NT2/D1 (cell line): Measurements from ENCODE around the gene PLA2G6.

Experiments
- DNase-seq: peaks from one replicate; pipeline ENCODE4 v3.0.0-alpha.2; 2011; ENCODE audit warnings: low read depth, low spot score
- H3K27me3 ChIP-seq: 2 replicates; pipeline ENCODE4 v1.6.0; 2011; ENCODE audit warnings: mild to moderate bottlenecking; ENCODE audit not compliant: insufficient read length, insufficient read depth
- H3K36me3 ChIP-seq: 2 replicates; pipeline ENCODE4 v1.6.1; 2011; ENCODE audit warnings: mild to moderate bottlenecking, low read length, mixed read lengths; ENCODE audit not compliant: insufficient read depth, insufficient read length
- H3K4me1 ChIP-seq: 2 replicates; pipeline ENCODE4 v1.5.1; 2011; ENCODE audit not compliant: insufficient read depth, insufficient read length
- H3K4me3 ChIP-seq: 2 replicates; pipeline ENCODE4 v1.5.1; 2011; ENCODE audit warnings: low read depth; ENCODE audit not compliant: insufficient read length
- H3K9ac ChIP-seq: 2 replicates; pipeline ENCODE4 v1.6.0; 2011; ENCODE audit warnings: low read depth; ENCODE audit not compliant: insufficient read length
- H3K9me3 ChIP-seq: 2 replicates; pipeline ENCODE4 v1.5.1; 2011; ENCODE audit warnings: mild to moderate bottlenecking, low read length; ENCODE audit not compliant: insufficient read depth
- SUZ12 ChIP-seq: IDR thresholded peaks from 2 replicates; pipeline ENCODE4 v1.6.1; 2011; ENCODE audit not compliant: insufficient read length, insufficient read depth; ENCODE audit errors: extremely low read depth
- YY1 ChIP-seq: IDR thresholded peaks from 2 replicates; pipeline ENCODE4 v1.6.1; 2011; ENCODE audit not compliant: insufficient read length, insufficient read depth
- ZNF274 ChIP-seq: IDR thresholded peaks from 2 replicates; pipeline ENCODE4 v1.6.1; 2011; ENCODE audit warnings: mild to moderate bottlenecking, low read depth, low read length

The PLA2G6 gene

DNA sequence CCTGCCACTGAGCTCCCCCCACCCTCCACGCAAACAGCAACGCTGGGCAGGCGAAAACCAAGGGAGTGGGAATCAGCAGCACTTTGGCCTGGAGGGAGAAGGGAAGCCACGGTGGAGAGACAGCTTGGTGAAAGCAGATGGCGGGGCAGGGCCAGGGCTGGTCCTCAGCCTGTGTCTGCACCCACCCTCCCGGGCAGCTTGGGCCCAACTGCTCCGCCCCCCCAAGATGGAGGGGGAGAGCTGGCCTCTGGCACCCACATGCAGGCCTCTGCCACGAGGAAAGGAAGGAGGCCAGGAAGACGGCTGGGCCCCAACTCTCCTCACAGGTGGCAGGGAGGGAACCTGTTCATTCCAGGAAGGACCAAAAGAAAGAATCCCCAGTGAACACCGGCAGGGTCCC, 38.0 kb upstream of the PLA2G6 start:
- peaks cover 46% of the 10 kb centered on the region for H3K36me3 ChIP-seq
- no peaks in the 10 kb centered on the region for H3K27me3 ChIP-seq
- H3K4me3 ChIP-seq = no peak overlapping the region
- H3K4me1 ChIP-seq = peaks cover 24% of the 10 kb centered on the region
- DNase-seq = no peak
- H3K9me3 ChIP-seq = no peaks in the 10 kb centered on the region
- TF ChIP-seq YY1 = no peak
- TF ChIP-seq ZNF274 = no peak
- no peak for TF ChIP-seq SUZ12
- peak overlapping the region; percentile 42 for H3K9ac ChIP-seq

DNA sequence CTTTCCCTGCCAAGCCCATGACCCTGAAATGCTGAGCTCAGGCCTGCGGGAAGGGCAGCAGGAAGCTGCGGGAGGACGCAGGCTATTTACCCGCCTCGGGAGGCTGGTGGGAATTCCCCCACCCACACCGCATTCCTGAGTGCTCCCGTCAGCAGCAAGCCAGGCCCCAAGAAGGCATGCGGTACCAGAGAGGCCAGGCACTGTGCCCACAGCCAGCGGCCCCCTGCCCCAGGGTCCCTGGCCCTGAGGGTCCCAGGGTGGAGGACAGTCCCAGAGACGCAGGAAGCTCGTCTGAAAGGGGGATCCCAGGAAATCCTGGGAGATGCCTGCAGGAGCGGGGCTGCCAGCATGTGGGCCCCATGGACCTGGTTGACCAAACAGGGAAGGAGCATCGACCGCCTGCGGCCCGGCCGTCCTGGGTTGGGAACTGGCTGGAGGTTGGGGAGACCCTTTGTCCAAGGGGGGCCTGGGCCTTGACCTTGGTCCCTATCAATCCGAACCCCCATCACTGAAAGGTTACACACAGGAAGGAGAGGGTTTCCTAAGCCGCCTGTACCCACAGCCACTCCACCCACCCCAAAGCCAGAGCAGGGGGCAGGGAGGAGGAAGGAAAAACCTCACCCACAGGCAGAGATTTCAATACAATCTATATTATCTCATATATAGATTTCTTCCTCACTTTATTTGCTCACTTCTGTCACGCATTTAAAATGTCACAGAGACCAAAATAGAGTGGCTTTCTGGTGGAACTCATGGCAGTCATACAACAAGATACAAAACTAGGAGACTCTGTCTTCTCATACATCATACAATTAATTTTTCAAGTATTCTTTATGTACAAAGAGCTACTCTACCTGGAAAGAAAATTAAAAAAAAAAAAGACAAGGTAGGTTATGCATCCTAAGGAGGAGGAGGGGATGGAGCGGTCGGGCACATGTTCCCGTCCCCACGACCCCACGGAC, 37.3 kb upstream of the PLA2G6 start:
- peaks cover 49% of the 10 kb centered on the region for H3K36me3 ChIP-seq
- H3K27me3 ChIP-seq = no peaks in the 10 kb centered on the region
- peak overlapping the region; percentile 67 for H3K9ac ChIP-seq
- peaks cover 27% of the 10 kb centered on the region for H3K4me1 ChIP-seq
- TF ChIP-seq SUZ12 (no peak), ZNF274 (no peak), YY1 (no peak)
- H3K4me3 ChIP-seq = no peak overlapping the region
- DNase-seq = peak; percentile 57
- H3K9me3 ChIP-seq = no peaks in the 10 kb centered on the region

DNA sequence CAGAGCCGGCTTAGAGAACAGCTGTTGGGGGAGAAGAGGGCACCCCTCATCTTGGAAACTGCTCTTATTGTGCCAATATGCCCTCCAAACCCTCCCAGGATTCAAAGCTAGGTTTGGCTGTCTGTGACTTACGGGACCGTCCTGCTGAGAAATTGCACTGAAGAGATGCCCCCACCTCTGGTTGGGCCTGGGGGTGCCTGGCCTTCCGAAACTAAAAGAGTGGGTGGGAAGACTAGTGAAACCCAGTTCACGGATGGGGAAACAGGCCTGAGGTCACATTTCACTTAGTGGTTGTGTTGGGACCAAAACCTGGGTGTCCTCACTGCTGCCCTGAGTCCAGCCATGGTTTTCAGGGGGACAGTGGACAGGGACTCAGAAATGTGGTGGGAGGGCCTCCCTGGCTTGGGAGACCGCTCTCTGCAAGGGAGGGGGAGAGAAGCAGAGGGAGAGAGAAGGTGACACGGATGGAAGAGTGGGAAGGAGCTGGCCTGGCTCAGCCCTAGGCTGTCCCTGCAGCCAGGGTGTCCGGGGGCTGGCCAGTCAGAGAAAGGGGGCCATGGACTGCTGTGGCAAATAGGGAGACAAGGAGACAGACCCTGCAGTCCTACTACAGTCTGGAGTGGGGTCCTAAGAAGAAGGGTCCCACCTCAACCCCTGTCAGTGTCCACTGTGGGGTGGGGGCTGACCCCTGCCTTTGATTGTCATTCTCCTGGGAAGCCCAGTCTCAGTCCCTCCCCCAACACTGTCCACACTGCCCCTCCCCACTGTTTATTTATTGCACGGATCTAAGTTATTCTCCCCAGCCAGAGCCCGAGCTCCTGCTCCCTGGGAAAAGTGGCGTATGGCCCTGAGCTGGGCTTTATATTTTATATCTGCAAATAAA, 33.8 kb upstream of the PLA2G6 start:
- H3K4me3 ChIP-seq = no peak overlapping the region
- peaks cover 32% of the 10 kb centered on the region for H3K36me3 ChIP-seq

DNA sequence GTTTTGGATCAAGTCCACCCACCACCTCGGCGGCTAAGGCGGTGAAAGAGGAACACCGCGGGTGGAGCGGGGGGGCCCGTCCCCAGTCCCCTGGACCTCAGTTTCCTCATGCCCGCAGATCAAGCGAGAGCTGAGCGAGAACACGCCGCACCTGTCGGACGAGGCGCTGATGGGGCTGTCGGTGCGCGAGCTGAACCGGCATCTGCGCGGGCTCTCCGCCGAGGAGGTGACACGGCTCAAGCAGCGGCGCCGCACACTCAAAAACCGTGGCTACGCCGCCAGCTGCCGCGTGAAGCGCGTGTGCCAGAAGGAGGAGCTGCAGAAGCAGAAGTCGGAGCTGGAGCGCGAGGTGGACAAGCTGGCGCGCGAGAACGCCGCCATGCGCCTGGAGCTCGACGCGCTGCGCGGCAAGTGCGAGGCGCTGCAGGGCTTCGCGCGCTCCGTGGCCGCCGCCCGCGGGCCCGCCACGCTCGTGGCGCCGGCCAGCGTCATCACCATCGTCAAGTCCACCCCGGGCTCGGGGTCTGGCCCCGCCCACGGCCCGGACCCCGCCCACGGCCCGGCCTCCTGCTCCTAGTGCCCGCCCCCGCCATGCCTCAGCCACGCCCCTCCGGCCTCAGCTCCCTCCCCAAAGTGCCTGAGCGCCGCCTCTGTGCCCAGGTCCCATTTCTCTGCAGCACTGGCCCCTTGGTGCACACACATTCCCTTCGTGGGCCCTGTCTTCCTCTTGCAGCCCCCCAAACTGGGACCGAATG, 32.8 kb upstream of the PLA2G6 start:
- peak overlapping the region; percentile 32 for H3K9ac ChIP-seq
- DNase-seq = no peak
- peaks cover 23% of the 10 kb centered on the region for H3K4me1 ChIP-seq
- peaks cover 32% of the 10 kb centered on the region for H3K36me3 ChIP-seq
- H3K27me3 ChIP-seq = no peaks in the 10 kb centered on the region
- H3K9me3 ChIP-seq = no peaks in the 10 kb centered on the region
- TF ChIP-seq YY1 (no peak), ZNF274 (no peak), SUZ12 (no peak)
- H3K4me3 ChIP-seq = no peak overlapping the region

More for the DNA sequence above, 33.8 kb upstream of the PLA2G6 start:
- no peaks in the 10 kb centered on the region for H3K27me3 ChIP-seq
- H3K9ac ChIP-seq = no peak overlapping the region
- no peaks in the 10 kb centered on the region for H3K9me3 ChIP-seq
- peaks cover 24% of the 10 kb centered on the region for H3K4me1 ChIP-seq
- TF ChIP-seq YY1 = no peak
- no peak for TF ChIP-seq ZNF274
- no peak for DNase-seq

DNA sequence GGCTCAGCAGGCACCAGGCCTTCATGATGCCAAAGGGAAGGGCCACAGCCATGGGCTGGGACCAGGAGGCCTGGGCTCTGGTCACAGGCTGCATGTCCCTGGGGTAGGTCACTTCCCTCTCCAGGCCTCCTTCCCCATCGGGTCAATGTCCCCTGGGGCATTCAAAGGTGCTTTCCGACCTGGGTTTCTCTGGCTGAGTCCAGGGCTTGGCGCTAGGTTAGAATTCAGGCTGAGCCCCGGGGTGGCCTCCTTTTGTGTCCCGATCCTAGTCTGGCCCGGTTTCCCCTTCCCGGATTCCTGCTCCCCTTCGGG, 32.3 kb upstream of the PLA2G6 start:
- no peaks in the 10 kb centered on the region for H3K9me3 ChIP-seq
- H3K9ac ChIP-seq = no peak overlapping the region

DNA sequence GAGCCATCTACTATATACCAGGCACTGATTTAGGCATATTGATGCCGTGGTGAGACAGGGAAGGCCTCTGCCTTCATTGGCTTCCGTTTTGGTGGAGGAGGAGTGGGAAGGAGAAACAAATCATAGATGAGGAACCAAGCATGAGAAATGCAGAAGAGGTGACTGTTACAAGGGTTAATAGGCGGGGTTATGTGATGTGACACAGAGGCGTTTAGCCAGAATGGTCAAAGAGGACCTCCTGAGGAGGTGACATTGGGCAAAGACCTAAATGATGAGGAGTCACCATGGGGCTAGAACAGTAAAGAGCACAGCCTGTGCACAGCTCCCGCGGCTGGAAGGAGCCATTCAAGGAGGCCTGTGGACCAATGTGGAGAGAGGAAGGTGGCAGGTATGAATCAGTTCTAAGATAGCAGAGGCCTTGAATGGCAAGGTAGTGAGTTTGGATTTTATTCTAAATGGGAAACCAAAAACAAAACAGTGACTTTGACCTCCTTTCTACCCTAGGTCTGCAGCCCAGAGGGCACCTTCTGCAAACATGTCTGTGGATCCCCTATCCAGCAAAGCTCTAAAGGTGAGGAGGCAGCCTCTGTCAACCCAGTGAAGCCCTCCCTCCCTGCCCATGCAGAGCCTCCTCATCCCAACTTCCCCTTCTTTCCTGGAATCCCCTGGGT, 31.8 kb upstream of the PLA2G6 start:
- Histone ChIP-seq H3K9ac (no peak overlapping the region), H3K27me3 (no peaks in the 10 kb centered on the region), H3K4me3 (no peak overlapping the region), H3K9me3 (no peaks in the 10 kb centered on the region), H3K36me3 (peaks cover 34% of the 10 kb centered on the region), H3K4me1 (peaks cover 18% of the 10 kb centered on the region)
- TF ChIP-seq ZNF274 (no peak), SUZ12 (no peak), YY1 (no peak)
- DNase-seq = no peak

More for the DNA sequence above, 32.3 kb upstream of the PLA2G6 start:
- H3K4me3 ChIP-seq = no peak overlapping the region
- H3K4me1 ChIP-seq = peaks cover 22% of the 10 kb centered on the region
- no peak for DNase-seq
- TF ChIP-seq SUZ12 (no peak), YY1 (no peak), ZNF274 (no peak)
- no peaks in the 10 kb centered on the region for H3K27me3 ChIP-seq
- H3K36me3 ChIP-seq = peaks cover 32% of the 10 kb centered on the region

DNA sequence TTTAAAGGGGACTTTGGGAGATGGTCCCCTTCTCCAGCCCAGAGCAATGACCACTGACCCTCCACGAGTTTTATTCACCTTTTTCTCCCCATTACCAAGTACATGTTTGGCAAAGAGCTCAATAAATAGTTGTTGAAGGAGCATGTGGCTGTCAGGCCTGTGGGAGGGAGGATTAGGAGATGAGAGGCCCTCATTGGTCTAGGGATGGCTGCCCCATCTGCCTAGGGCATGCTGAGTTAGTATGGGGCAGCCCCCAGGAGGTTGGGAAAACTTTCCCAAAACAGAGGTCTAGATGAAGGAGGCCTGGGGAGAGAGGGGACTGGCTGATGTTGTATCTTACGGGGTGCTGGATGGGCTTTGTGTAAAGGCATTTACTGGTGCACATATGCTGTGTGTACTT, 30.8 kb upstream of the PLA2G6 start:
- TF ChIP-seq ZNF274 (no peak), SUZ12 (no peak), YY1 (no peak)
- Histone ChIP-seq H3K27me3 (no peaks in the 10 kb centered on the region), H3K4me3 (no peak overlapping the region), H3K9me3 (no peaks in the 10 kb centered on the region), H3K36me3 (peaks cover 35% of the 10 kb centered on the region), H3K4me1 (peaks cover 14% of the 10 kb centered on the region), H3K9ac (no peak overlapping the region)
- no peak for DNase-seq
